Smooth muscle cell (in vitro differentiated cells): ENCODE results near the gene MMEL1. TPM values are rescaled to one million over a fixed set of nuclear protein-coding genes. Genes with fewer than 3 reads are reported as not detected.

Experiments
- DNase-seq: peaks from one replicate; lab custom pipeline; 2025; ENCODE audit not compliant: unreplicated experiment; lab: John Stamatoyannopoulos, UW
- H2AFZ ChIP-seq: fragments of 200-600 bp; sonication (generic); 2 replicates; pipeline ENCODE4 v1.6.0; 2016; ENCODE audit warnings: antibody characterized with exemption, low read depth, mild to moderate bottlenecking
- H3F3A ChIP-seq: fragments of 200-600 bp; sonication (generic); 2 replicates; pipeline ENCODE4 v1.6.0; 2017; ENCODE audit warnings: antibody characterized with exemption, low read depth
- H3K27ac ChIP-seq: fragments of 200-600 bp; sonication (generic); 2 replicates; pipeline ENCODE4 v1.5.1; 2016; ENCODE audit warnings: low read depth, mild to moderate bottlenecking
- H3K27me3 ChIP-seq: fragments of 200-600 bp; sonication (generic); 2 replicates; pipeline ENCODE4 v1.6.1; 2016; ENCODE audit warnings: low read depth, mild to moderate bottlenecking
- H3K36me3 ChIP-seq: fragments of 200-600 bp; sonication (generic); 2 replicates; pipeline ENCODE4 v1.5.1; 2016; ENCODE audit warnings: low read depth
- H3K4me1 ChIP-seq: fragments of 200-600 bp; sonication (generic); 2 replicates; pipeline ENCODE4 v1.5.1; 2016; ENCODE audit warnings: low read depth
- H3K4me2 ChIP-seq: fragments of 200-600 bp; sonication (generic); 2 replicates; pipeline ENCODE4 v1.6.0; 2016; ENCODE audit warnings: mild to moderate bottlenecking
- H3K4me3 ChIP-seq: fragments of 200-600 bp; sonication (generic); 2 replicates; pipeline ENCODE4 v1.5.1; 2016; ENCODE audit warnings: mild to moderate bottlenecking
- H3K79me2 ChIP-seq: fragments of 200-600 bp; sonication (generic); 2 replicates; pipeline ENCODE4 v1.6.0; 2016; ENCODE audit warnings: low read depth, mild to moderate bottlenecking
- H3K9ac ChIP-seq: fragments of 200-600 bp; sonication (generic); 2 replicates; pipeline ENCODE4 v1.6.0; 2016; ENCODE audit warnings: low read depth
- H3K9me3 ChIP-seq: fragments of 200-600 bp; sonication (generic); replicated peaks from 2 replicates; pipeline ENCODE4 v1.5.1; 2016; ENCODE audit warnings: low read depth
- H4K20me1 ChIP-seq: fragments of 200-600 bp; sonication (generic); 2 replicates; pipeline ENCODE4 v1.6.0; 2016; ENCODE audit warnings: low read depth
- WGBS: methylation state at CpG from one replicate; pipeline ENCODE4 v1.1.7; 2016; ENCODE audit warnings: low lambda C conversion rate; 5-methylcytosine and 5-hydroxymethylcytosine counted together
- polyA plus RNA-seq: library from polyadenylated mRNA; unstranded; fragments of >200 nt; fragmentation: Nextera tagmentation; extraction: Ambion mirVana; gene quantifications from 2 replicates; pipeline ENCODE4 v1.2.1, GENCODE V29; 2016
- total RNA-seq: library from RNA; depleted of rRNA; stranded (reverse); fragments of >200 nt; gene quantifications from 2 replicates; pipeline ENCODE4 v1.2.3, GENCODE V29; 2014
- TF ChIP-seq, protein P1 (sequence below): fragments of 200-600 bp; sonication (generic); IDR thresholded peaks from 2 replicates; pipeline ENCODE4 v1.5.1; 2017; ENCODE audit warnings: borderline replicate concordance, mild to moderate bottlenecking, antibody characterized with exemption; ENCODE audit not compliant: insufficient read depth, poor library complexity, severe bottlenecking

The MMEL1 gene
- total and polyA plus RNA-seq, 2 experiments from 2014 or later = 3.4 TPM; not detected in 1

- Histone ChIP-seq H3K4me1 (peaks cover 8% of the 10 kb centered on the region), H3K27me3 (no peaks in the 10 kb centered on the region), H2AFZ (no peak overlapping the region), H3K9me3 (no peaks in the 10 kb centered on the region), H3K36me3 (no peaks in the 10 kb centered on the region), H3K4me2 (no peak overlapping the region), H3K9ac (no peak overlapping the region), H3K4me3 (no peak overlapping the region), H3K79me2 (no peaks in the 10 kb centered on the region), H3K27ac (no peak overlapping the region), H3F3A (no peaks in the 10 kb centered on the region), H4K20me1 (no peaks in the 10 kb centered on the region)
- WGBS = 92% methylated on average over 3 of the region's 3 CpGs
- TF ChIP-seq, protein P1, sequence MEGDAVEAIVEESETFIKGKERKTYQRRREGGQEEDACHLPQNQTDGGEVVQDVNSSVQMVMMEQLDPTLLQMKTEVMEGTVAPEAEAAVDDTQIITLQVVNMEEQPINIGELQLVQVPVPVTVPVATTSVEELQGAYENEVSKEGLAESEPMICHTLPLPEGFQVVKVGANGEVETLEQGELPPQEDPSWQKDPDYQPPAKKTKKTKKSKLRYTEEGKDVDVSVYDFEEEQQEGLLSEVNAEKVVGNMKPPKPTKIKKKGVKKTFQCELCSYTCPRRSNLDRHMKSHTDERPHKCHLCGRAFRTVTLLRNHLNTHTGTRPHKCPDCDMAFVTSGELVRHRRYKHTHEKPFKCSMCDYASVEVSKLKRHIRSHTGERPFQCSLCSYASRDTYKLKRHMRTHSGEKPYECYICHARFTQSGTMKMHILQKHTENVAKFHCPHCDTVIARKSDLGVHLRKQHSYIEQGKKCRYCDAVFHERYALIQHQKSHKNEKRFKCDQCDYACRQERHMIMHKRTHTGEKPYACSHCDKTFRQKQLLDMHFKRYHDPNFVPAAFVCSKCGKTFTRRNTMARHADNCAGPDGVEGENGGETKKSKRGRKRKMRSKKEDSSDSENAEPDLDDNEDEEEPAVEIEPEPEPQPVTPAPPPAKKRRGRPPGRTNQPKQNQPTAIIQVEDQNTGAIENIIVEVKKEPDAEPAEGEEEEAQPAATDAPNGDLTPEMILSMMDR = no peak
- no peak for DNase-seq
Measured at GRCh38 chr1:2640626-2641025, 7.8 kb upstream of the MMEL1 start.

DNA sequence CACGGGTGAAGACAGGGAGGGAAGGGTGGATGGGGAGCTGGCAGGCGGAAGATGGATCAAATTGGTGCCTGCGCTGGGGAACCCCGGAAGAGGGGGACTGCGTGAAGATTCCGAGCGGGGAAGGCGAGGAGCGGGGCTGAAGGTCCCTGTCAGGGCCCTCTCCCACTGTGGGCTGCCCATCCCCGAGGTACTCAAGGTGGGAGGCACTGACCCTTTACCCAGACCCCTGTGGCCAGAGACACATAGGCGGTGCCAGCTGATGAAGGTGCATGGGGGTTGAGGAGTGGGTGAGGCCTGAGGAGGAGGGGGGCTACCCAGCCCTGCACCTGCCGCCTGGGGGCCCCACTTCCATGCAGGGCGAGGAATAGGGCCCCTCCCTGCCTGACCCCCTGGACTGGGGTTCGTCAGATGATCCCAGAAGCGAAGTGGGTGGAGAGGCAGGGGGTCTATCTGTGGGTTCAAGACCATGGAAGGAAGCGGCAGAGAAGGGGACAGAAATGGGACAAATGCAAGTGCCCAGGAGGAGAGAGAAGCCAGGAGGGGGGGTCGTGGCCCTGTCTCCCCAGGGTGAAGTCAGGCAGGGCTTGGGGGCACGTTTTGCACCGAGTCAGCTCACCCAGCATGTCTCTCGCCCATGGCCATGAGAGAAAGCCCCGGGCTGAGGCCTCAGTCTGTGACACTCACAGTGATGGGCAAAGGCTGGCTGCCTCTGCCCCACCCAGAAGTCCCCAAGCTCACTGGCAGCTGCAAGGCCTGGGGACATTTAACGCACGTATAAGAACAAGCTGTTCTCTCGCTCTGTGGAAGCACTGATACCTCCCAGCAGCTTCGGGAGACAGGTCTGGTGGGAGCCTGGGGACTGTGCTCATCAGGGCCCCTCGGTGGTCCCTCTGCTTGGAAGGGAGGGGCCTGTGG lies 7.0 kb upstream of the MMEL1 start:
- Histone ChIP-seq H3K9ac (no peak overlapping the region), H3K4me2 (no peak overlapping the region), H3K9me3 (no peaks in the 10 kb centered on the region), H3K36me3 (no peaks in the 10 kb centered on the region), H2AFZ (no peak overlapping the region), H3K4me1 (peaks cover 8% of the 10 kb centered on the region), H3K27me3 (no peaks in the 10 kb centered on the region), H3K27ac (no peak overlapping the region), H3K4me3 (no peak overlapping the region), H3F3A (no peaks in the 10 kb centered on the region), H3K79me2 (no peaks in the 10 kb centered on the region), H4K20me1 (no peaks in the 10 kb centered on the region)
- TF ChIP-seq, protein P1 = no peak
- 93% methylated on average over 26 of the region's 26 CpGs for WGBS
- no peak for DNase-seq

DNA sequence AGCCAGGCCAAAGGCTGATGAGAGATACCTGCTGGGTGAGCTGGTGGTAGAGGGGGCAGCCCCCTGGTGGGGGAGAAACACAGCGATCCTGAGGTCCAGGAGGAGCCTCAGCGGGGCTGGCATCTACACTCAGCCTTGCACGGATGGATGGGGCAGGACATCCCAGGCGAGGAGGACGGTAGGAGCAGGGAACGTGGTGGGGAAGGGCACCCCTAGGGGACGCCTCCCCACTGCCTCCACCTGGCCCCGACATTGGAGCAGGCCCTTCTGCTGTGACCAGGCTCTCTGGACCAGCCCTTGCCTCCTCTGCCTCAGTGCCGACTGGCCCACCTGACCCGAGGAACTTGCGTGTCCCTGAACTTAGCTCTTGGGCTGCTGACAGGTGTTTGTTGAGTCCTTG lies 6.4 kb upstream of the MMEL1 start:
- Histone ChIP-seq H3K27ac (no peak overlapping the region), H3K4me2 (no peak overlapping the region), H3K9me3 (no peaks in the 10 kb centered on the region), H3F3A (no peaks in the 10 kb centered on the region), H3K36me3 (no peaks in the 10 kb centered on the region), H3K4me1 (peaks cover 8% of the 10 kb centered on the region), H3K9ac (no peak overlapping the region), H4K20me1 (no peaks in the 10 kb centered on the region), H2AFZ (no peak overlapping the region), H3K27me3 (no peaks in the 10 kb centered on the region), H3K4me3 (no peak overlapping the region), H3K79me2 (no peaks in the 10 kb centered on the region)
- 73% methylated on average over 11 of the region's 11 CpGs for WGBS
- DNase-seq = no peak
- TF ChIP-seq, protein P1 = no peak
